HL-60/S4 (cell line): ENCODE results near the gene GLCCI1.

Source experiments
- in situ Hi-C: fragments of 300-500 bp; cut with MboI; formaldehyde crosslinking; loops from 2 replicates; pipeline ENCODE4 v1.14.3; 2022; ENCODE audit warnings: low sequenced_read_pairs

The GLCCI1 gene

GRCh38 chr7:7968544-7969305 is at the start of gene GLCCI1:
TSS of gene GLCCI1 (plus strand) at chr7:7968796. CDS start at chr7:7969351, 555 bp downstream.
- in situ Hi-C loops: no loop called here

- in situ Hi-C loops: no loop called here
Measured at GRCh38 chr7:7919449-7919945, 49.1 kb upstream of the GLCCI1 start.

GRCh38 chr7:7920056-7920455 is 48.5 kb upstream of the GLCCI1 start:
- in situ Hi-C loops: no loop called here

- in situ Hi-C loops: no loop called here
Measured at GRCh38 chr7:7920481-7920880, 48.1 kb upstream of the GLCCI1 start.

GRCh38 chr7:7921830-7922229 is 46.8 kb upstream of the GLCCI1 start:
- in situ Hi-C loops: no loop called here

- in situ Hi-C loops: no loop called here
Measured at GRCh38 chr7:7922684-7923385, 45.8 kb upstream of the GLCCI1 start.

- in situ Hi-C loops: no loop called here
Measured at GRCh38 chr7:7923818-7924217, 44.8 kb upstream of the GLCCI1 start.

GRCh38 chr7:7924303-7924702 is 44.3 kb upstream of the GLCCI1 start:
- in situ Hi-C loops: no loop called here

GRCh38 chr7:7931626-7932025 is 37.0 kb upstream of the GLCCI1 start:
- in situ Hi-C loops: no loop called here

GRCh38 chr7:7932553-7932952 is 36.0 kb upstream of the GLCCI1 start:
- in situ Hi-C loops: no loop called here

GRCh38 chr7:7933915-7934526 is 34.6 kb upstream of the GLCCI1 start:
- in situ Hi-C loops: no loop called here

- in situ Hi-C loops: no loop called here
Measured at GRCh38 chr7:7934945-7935344, 33.7 kb upstream of the GLCCI1 start.

GRCh38 chr7:7938471-7938870 is 30.1 kb upstream of the GLCCI1 start:
- in situ Hi-C loops: no loop called here

GRCh38 chr7:7943951-7944350 is 24.6 kb upstream of the GLCCI1 start:
- in situ Hi-C loops: no loop called here

- in situ Hi-C loops: no loop called here
Measured at GRCh38 chr7:7944619-7945282, 23.8 kb upstream of the GLCCI1 start.

GRCh38 chr7:7946486-7946885 is 22.1 kb upstream of the GLCCI1 start:
- in situ Hi-C loops: no loop called here

GRCh38 chr7:7948232-7948631 is 20.4 kb upstream of the GLCCI1 start:
- in situ Hi-C loops: no loop called here

- in situ Hi-C loops: no loop called here
Measured at GRCh38 chr7:7953806-7954205, 14.8 kb upstream of the GLCCI1 start.

- in situ Hi-C loops: no loop called here
Measured at GRCh38 chr7:7956531-7957128, 12.0 kb upstream of the GLCCI1 start.

- in situ Hi-C loops: no loop called here
Measured at GRCh38 chr7:7957513-7957912, 11.1 kb upstream of the GLCCI1 start.
